22Rv1 (cell line): ENCODE data around the gene NME9.

Experiments
- H3K27ac ChIP-seq: fragments of 450-650 bp; 2 replicates; pipeline ENCODE4 v1.5.1; 2017
- ZFX ChIP-seq: fragments of 450-650 bp; IDR thresholded peaks from 2 replicates; pipeline ENCODE4 v1.6.1; 2017; ENCODE audit warnings: antibody characterized with exemption, borderline replicate concordance
- TF ChIP-seq, protein P1 (sequence below): fragments of 450-650 bp; IDR thresholded peaks from 2 replicates; pipeline ENCODE4 v1.5.1; 2017; ENCODE audit warnings: mild to moderate bottlenecking

The NME9 gene

DNA sequence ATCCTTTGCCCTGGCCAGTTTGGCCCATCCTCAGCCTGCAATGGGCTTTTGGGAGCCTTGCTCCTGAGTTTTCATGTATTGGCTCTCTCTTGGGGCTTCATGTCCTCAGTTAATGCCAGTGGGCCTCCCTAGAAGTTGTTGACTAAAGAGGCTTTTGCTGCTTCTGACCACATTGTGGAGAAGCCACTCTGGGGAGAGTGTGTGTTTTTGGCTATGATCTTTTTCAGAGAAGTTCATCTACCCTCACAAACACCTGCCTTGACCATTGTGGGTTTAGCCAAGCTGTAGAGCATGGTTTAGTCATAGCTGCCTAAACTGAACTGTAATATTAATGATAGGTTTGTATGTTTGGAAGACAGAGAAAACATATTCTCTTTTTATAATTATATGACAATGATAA lies 24.7 kb upstream of the NME9 start:
- no peak overlapping the region for H3K27ac ChIP-seq
- no peak for TF ChIP-seq ZFX
- TF ChIP-seq, protein P1, sequence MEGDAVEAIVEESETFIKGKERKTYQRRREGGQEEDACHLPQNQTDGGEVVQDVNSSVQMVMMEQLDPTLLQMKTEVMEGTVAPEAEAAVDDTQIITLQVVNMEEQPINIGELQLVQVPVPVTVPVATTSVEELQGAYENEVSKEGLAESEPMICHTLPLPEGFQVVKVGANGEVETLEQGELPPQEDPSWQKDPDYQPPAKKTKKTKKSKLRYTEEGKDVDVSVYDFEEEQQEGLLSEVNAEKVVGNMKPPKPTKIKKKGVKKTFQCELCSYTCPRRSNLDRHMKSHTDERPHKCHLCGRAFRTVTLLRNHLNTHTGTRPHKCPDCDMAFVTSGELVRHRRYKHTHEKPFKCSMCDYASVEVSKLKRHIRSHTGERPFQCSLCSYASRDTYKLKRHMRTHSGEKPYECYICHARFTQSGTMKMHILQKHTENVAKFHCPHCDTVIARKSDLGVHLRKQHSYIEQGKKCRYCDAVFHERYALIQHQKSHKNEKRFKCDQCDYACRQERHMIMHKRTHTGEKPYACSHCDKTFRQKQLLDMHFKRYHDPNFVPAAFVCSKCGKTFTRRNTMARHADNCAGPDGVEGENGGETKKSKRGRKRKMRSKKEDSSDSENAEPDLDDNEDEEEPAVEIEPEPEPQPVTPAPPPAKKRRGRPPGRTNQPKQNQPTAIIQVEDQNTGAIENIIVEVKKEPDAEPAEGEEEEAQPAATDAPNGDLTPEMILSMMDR: no peak

DNA sequence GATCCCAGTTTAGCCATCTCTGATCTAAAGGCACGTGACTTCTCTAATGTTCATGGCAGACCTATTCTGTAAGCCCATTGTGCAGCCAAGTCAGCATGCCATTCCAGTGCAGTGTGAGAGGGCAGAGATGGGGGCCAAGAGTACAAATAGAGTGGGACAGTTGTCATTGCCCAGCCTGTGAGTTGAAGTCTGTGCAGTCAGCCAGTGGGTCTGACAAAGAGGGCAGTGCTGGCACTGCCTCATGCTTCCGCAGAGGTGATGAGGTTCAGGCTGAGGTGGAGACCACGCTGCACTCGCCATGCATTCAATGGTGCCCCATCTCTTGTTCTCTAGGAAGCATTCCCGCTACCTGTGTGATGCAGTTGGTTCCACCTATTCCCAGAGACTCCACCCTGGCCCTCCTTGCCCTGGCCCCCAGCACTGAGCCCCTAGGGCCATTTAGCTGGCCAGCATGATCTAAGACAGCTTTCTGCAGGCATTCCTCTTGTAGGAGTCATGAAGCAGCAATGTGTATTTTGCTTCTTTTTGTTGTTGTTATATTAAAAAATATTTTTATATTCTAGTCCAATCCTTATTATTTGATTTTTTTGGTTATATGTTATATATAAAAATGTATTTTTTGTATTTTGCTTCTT lies 22.4 kb upstream of the NME9 start:
- H3K27ac ChIP-seq: no peak overlapping the region
- no peak for TF ChIP-seq ZFX
- TF ChIP-seq, protein P1: no peak

DNA sequence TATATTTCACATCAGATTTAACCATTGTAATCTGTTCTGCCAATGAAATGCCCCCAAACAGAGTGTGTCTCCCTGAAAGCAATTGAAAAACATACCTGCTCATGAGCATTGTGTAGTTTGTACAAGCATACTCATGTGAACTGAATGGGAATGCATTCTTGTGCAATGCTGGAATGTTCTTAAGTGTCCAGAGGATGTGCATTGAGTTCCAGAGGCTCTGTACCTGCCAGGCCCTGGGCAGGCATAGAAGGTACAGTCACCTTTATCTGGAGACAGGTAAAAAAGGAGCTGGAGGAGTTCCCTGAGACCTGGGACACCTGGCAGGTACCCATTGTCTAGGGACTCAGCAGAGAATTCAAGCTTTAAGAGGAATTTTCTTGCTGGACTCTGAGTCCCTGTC lies 21.5 kb upstream of the NME9 start:
- TF ChIP-seq, protein P1: no peak
- no peak for TF ChIP-seq ZFX
- no peak overlapping the region for H3K27ac ChIP-seq

DNA sequence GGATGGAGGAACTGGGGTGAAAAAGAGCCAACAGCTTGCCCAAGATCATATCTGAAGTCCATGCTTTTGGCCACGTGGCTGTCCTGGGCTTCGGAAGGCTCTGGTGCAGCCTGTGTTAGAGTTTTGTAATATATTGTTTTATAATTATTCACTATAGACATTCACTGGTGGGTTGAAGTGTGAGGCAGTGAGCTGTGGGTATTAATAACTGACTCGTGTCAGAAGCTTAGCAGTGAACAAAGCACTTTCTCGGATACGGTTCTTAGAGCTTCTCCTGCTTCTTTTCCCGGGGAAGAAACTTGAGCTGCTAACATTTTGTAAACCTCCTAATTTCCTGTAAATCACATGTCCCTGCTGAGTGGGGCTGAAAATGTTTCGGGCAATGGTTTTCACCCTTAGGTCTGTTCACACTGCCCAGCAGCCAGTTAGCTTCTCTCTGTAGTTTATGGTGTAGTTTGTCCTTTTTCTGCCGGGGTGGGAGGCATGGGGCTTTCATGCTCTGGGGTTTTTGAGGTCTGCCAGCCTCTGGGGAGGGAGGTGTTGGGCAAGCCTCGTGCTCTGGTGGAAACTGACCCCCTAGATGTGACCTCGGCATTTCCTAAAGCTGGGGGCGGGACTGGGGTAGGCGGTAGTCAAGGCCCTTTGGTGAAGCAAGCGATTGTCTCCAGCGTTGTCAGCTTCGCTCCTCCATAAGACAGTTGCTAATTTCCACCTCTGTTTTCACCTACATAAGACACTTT lies 20.4 kb upstream of the NME9 start:
- H3K27ac ChIP-seq: no peak overlapping the region
- TF ChIP-seq, protein P1: no peak

DNA sequence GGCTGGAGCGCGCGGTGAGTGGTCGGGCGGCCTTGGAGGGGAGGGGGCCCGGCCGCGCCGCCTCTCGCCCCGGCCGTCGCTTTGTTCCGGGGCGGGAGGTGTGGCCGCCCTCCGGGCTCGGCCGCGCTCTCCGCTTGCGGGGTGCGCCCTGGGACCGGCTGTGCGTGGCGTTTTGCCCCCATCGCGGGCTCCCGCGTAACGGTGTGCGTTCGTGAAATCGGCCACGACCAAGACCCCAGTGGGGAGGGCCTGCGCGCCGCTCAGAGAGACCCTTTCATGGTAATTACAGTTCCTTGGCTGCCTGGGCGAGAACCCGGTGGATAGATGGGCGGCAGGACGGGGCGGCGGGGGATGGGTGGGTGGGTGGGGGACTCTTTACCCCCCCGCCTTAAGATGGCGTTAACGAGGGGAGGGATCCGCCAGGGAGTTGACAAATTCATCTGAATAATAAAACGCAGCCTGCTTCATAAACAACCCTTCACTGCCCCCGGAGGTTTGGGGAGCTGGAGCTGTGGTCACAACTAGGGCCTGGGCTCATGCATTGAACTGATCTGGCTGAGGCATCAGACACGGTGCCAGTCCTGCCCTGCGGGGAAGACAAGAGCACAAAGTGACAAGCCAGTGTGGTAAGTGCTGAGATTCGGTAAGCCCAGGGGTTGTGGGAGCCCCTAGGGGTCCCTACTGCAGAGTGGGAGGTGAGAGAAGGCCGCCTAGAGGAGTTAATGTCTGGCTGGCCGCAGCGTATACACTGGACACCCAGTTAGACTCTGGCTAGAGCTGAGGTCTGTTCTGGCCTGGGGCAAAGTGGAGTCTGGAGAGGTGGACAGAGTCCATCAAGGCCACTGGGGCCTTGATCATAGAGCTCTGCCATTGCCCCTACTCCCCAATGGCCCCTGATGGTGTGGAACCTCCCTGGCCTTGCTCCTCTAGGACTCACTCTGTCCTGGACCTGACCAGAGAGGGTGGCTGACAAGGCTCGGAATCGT lies 19.4 kb upstream of the NME9 start:
- H3K27ac ChIP-seq: no peak overlapping the region
- TF ChIP-seq, protein P1: no peak
- TF ChIP-seq ZFX: no peak

DNA sequence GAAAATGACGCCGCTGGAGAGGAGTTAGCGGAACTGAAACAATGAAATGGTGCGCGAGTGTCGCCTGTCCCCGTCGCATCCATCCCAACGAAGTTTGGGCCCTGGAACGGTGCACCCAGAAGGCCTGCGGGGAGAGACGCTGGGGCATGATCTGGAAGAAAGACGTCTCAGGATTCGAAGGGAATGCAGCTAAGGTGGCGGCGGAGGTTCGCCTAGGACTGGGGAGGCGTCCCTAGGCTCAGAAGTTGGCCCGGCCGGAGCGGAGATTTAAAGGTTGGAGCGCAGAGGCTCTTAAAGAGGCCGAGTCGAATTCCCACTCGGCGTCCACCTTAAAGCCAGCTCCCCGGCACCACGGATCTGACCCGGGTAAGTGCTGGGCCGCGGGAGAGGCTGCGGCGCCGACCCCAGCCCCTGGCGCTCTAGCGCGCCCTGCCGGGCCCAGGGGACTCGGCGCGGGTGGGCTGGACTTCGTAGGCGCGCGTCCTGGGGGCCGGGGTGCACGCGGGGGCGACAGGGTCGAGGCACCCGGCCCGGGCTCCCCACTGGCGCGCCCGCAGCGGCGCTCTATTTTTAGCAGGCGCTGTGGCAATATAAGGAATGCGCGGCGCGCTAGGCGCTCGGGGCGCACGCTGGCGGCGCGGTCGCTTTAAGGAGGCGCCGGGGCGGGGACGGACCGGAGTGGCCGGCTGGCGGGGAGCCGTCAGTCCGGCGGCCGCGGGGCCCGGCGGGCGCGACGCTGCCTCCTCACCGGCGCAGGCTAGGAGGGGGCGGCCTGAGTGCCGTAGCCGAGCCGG lies 18.5 kb upstream of the NME9 start, which contains the start of gene MRAS:
MRAS (plus strand) TSS at position 620 of the 794 bp plus-strand sequence. CDS start 24,305 bp downstream, outside the sequence.
- TF ChIP-seq, protein P1: peak; percentile 63
- TF ChIP-seq ZFX: no peak
- H3K27ac ChIP-seq: no peak within 1 kb of the TSS
